GM10266 (cell line): ENCODE data around the gene HAPLN2.
"Not testable (repeated sequence)": the region's sequence is repeated elsewhere in the genome, so short reads cannot be mapped to it uniquely, and the experiment has no call there.

Experiments
- DNase-seq: peaks from one replicate; pipeline ENCODE4 v3.0.0; 2012; ENCODE audit errors: extremely low spot score
- TF ChIP-seq, protein P1 (sequence below): IDR thresholded peaks from 2 replicates; pipeline ENCODE4 v1.5.1; 2012; ENCODE audit warnings: mild to moderate bottlenecking, low read depth; ENCODE audit not compliant: control insufficient read depth, insufficient read depth; ENCODE audit errors: missing control alignments

HAPLN2 gene

DNA sequence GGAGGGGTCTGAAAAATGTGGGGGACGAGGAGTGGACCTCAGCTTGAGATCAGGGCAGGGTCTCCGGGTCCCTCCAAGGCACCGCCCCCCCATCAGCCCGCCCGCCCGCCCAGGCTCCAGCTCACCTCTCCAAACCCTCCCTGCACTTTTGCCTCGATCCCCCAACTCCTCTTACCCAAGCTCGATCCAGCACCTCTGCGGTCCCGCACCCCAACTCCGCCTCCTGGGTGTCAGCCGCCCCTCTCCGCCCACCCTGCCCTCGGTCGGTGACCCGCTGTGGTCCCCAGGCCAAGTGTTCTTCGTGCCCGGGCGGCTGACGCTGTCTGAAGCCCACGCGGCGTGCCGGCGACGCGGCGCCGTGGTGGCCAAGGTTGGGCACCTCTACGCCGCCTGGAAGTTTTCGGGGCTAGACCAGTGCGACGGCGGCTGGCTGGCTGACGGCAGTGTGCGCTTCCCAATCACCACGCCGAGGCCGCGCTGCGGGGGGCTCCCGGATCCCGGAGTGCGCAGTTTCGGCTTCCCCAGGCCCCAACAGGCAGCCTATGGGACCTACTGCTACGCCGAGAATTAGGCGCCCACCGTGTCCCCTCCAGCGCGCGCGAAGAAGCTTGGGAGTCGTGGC lies 5.7 kb downstream of the HAPLN2 start:
- no peak for DNase-seq
- TF ChIP-seq, protein P1, sequence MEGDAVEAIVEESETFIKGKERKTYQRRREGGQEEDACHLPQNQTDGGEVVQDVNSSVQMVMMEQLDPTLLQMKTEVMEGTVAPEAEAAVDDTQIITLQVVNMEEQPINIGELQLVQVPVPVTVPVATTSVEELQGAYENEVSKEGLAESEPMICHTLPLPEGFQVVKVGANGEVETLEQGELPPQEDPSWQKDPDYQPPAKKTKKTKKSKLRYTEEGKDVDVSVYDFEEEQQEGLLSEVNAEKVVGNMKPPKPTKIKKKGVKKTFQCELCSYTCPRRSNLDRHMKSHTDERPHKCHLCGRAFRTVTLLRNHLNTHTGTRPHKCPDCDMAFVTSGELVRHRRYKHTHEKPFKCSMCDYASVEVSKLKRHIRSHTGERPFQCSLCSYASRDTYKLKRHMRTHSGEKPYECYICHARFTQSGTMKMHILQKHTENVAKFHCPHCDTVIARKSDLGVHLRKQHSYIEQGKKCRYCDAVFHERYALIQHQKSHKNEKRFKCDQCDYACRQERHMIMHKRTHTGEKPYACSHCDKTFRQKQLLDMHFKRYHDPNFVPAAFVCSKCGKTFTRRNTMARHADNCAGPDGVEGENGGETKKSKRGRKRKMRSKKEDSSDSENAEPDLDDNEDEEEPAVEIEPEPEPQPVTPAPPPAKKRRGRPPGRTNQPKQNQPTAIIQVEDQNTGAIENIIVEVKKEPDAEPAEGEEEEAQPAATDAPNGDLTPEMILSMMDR: no peak

DNA sequence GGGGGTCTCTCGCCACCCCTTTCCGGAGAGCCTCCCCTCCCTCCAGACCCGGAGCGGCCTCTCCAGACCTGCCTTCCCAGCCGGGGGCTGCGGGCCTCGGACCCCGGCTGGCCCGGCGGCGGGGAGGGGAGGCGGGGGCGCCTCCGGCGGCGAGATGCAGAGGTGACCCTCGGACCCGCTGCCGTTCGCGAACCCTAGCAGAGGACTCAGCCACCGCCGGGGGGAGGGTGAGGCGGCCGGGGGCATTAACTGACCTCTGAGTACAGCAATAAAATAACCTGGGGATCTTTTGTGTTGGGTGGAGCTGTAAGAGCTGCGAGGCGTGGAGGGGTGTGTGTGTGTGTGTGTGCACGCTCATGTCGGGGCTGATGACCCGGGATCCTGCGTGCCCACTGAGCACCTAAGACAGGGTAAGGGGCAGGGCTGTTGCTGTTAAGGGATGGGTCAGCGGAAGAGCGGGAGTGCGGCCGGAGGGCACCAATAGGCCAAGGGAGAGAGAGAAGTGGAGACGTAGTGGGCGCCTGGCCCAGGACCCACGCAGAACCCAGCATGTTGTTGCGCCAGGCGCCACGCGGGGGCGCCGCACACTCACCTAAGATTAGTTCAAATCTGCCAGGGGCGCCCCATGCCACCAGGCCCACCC lies 6.3 kb downstream of the HAPLN2 start:
- TF ChIP-seq, protein P1: peak; percentile 71
- DNase-seq: peak; percentile 67

DNA sequence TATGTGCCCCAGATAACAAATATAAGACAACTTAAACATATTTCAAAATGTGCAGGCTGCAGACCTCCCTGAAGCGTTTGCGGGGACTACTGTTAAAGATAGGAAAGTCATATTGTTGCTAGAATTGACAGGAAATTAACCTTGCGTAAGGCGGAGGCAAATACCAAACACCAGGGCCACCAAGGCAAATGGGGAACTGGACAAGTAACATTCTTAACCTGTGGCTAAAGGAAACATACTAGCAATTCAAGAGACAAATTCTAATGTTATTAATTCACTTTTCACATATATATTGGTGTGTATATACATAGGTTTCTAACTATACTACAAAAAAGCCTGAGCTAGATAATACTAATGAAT lies 6.8 kb downstream of the HAPLN2 start:
- TF ChIP-seq, protein P1: no peak
- DNase-seq: no peak

DNA sequence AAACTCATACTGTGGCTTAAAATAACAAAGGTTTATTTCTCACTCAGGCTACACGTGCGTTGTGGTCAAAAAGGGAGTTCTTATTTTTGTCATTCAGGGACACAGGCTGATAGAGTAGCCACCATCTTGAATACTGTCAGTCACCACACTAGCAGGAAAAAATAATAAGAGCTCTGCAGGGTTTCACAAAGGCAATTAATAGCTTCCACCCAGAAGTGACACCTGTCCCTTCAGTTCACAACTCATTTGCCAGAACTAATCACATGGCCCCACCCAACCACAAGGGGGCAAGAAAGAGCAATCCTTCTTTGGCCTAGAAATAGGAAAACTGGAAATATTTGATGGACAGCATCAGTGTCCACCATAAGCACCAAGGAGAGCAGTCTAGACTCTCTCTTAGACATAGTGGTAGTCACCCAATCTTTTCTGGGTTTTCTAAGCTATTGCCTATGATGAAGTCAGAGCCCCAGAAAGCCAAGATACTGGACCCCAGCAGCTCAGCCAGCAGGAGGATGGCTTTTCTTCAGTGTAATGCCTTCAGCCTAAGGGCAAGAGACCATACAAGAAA lies 8.2 kb downstream of the HAPLN2 start:
- TF ChIP-seq, protein P1: peak; percentile 76
- DNase-seq: peak; percentile 57

DNA sequence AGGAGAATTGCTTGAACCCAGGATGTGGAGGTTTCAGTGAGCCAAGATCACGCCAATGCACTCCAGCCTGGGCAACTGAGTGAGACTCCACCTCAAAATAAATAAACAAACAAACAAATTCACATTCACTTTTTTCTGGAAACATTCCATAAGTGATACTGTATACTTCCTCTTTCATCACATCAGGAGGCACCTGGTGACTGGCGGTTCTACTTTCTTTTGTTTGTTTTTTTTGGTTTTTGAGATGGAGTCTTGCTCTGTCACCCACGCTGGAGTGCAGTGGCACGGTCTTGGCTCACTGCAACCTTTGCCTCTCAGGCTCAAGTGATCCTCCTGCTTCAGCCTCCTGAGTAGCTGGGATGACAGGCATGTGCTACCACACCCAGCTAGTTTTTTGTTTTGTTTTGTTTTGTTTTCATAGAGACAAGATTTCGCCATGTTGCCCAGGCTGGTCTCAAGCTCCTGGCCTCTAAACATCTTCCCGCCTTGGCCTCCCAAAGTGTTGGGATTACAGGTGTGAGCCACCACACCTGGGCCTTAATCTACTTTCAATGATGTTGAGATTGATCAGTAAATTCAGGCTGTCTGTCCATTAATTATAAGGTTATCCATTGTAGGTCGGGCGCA lies 10.7 kb downstream of the HAPLN2 start:
- DNase-seq: no peak

DNA sequence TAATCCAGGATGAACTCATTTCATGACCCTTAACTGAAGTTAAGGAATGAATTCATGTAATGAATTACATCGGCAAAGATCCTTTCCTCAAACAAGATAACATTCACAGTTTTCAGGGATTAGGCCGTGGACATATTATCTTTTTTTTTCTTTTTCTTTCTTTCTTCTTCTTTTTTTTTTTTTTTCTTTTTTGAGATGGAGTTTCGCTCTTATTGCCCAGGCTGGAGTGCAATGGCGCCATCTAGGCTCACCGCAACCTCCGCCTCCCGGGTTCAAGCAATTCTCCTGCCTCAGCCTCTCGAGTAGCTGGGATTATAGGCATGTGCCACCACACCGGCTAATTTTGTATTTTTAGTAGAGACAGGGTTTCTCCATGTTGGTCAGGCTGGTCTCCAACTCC lies 11.9 kb downstream of the HAPLN2 start:
- not testable (repeated sequence) for DNase-seq

More for the DNA sequence above, 10.7 kb downstream of the HAPLN2 start:
- TF ChIP-seq, protein P1: no peak

DNA sequence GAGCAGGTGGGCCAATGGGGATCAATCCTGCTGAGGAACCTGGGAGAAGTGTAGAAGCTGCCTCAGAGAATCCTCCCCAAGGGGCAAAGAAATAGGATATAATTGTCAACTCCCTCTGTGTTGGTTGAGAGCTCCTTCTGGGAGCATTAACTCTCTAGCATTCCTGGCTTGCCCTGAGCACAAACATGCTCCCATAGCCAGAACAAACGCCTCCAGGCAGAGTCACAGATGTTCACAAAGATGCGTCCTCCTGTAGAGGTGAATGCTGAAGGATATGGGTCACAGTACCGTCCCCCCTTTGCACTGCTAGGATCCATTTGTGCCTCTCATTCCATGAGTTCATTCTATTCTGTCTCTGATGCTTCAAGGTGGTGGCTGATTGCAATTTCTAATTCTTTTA lies 13.1 kb downstream of the HAPLN2 start:
- TF ChIP-seq, protein P1: no peak
- no peak for DNase-seq
